Cardiac fibroblast (primary cell): ENCODE results near the gene TEX48.

Experiments used
- DNase-seq, 2 donors: peaks; one replicate each; pipeline versions ENCODE4 v3.0.0 to v3.0.0-alpha.2; 2010; ENCODE audit warnings: low read depth in 2 of 2
- H3K4me3 ChIP-seq, 2 donors: replicated peaks in 1 of 2; 1 replicate in 1 of 2; 2 replicates in 1 of 2; pipeline ENCODE4 v1.5.1; 2011; ENCODE audit warnings: low read depth in 2 of 2, low read length in 2 of 2, mild to moderate bottlenecking in 2 of 2, moderate library complexity in 1 of 2
- TF ChIP-seq, protein P1 (sequence below): IDR thresholded peaks from one replicate; pipeline ENCODE4 v1.5.1; 2011; ENCODE audit warnings: low read depth, mild to moderate bottlenecking, low read length, inconsistent platforms

The TEX48 gene, protein sequence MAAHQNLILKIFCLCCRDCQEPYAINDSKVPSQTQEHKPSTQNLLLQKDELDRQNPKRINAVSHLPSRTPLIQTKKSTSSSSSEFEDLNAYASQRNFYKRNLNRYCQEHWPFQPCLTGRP

DNA sequence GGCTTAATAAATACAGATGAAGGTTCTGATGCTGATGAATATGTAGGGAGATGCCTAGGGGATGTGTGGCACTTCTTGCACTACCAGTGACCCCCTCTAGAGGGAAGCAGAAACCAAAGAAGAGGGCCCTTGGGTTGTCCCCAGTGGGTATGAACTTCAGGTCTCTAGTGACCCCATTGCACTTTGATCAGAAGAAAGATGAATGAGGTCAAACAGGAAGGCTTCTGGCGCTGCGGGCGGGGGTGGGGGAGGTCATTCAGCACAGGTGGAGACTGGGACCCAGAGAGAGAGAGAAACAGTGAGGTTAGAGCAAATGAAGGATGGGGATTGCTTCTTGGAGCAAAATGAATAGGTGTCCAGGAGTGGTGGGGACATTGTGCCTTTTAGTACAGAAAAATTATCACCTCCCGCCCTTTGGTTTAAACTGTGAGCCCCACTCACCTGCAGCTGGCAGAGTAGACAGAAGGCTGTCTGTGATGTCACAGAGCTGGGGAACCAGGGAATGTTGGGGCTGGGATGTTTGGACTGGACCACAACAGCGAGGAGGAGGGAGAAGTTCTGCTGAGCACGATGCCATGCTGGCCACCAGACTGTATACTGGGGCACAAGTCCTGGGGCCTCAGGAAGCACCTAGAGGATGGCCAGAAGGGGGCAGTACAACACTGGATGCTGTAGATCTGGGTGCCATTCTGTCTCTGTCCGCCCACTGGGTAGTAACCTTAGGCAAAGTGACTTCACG, at the start of gene TEX48:
Gene TEX48 (minus strand): TSS at position 599 of the 739 bp plus-strand sequence. CDS start 10,469 bp downstream, outside the sequence.
- H3K4me3 ChIP-seq, result no peak within 1 kb of the TSS
- TF ChIP-seq, protein P1, sequence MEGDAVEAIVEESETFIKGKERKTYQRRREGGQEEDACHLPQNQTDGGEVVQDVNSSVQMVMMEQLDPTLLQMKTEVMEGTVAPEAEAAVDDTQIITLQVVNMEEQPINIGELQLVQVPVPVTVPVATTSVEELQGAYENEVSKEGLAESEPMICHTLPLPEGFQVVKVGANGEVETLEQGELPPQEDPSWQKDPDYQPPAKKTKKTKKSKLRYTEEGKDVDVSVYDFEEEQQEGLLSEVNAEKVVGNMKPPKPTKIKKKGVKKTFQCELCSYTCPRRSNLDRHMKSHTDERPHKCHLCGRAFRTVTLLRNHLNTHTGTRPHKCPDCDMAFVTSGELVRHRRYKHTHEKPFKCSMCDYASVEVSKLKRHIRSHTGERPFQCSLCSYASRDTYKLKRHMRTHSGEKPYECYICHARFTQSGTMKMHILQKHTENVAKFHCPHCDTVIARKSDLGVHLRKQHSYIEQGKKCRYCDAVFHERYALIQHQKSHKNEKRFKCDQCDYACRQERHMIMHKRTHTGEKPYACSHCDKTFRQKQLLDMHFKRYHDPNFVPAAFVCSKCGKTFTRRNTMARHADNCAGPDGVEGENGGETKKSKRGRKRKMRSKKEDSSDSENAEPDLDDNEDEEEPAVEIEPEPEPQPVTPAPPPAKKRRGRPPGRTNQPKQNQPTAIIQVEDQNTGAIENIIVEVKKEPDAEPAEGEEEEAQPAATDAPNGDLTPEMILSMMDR, result peak; percentile 93
- DNase-seq, result peak; percentile 72 to 88

DNA sequence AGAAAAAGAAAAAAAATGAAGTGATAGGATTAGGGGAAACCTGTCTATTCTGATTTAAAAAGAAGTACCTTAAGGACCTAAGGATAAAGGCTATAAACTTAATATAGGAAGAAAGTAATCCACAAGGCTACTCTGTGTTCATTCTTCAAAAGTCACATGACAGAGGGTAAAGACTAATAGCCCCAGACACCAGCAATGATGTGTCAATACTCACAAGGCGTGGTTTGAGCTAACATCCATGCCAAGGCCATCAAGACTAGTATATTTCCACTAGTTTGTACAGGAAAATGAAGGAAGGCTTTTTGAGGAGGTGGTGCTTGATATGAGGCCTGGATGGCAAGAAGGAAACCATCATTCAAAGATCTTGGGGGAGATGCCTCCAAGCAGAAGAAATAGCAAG, 49.7 kb upstream of the TEX48 start:
- H3K4me3 ChIP-seq, result no peak overlapping the region
- DNase-seq, result no peak
- TF ChIP-seq, protein P1, result no peak

DNA sequence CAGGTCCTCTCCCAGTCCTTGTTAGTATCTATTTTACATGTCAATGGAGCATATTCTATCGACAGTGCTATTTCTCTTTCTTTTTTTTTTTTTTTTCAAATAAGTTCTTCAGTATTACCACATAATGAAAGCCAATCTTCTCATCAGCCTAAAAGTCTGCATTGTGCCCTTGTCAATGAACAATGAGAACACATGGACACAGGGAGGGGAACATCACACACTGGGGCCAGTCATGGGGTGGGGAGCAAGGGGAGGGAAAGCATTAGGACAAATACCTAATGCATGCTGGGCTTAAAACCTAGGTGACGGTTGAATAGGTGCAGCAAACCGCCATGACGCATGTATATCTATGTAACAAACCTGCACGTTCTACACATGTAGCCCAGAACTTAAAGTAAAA, 47.7 kb upstream of the TEX48 start:
- DNase-seq, result no peak
- H3K4me3 ChIP-seq, result no peak overlapping the region
- TF ChIP-seq, protein P1, result no peak

DNA sequence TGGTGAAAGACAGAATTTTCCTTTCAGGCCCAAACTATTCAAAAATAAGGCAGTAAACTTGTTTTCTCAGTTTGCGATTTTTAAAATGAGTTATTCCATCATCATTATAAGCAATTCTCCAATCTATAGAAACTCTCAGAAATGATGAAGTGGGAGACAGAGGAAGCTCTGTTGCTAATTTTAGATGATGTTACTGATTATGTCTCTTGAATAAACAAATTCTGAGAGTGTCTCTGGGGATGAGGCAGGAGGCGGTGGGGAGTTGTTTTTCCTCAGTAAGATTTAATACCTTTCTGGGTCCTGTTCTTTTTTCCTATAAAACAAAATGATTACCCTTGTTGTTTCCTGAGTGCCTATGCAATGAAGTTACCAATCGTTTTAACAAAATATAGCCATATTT, 43.9 kb upstream of the TEX48 start:
- TF ChIP-seq, protein P1, result no peak
- DNase-seq, result no peak
- no peak overlapping the region for H3K4me3 ChIP-seq

DNA sequence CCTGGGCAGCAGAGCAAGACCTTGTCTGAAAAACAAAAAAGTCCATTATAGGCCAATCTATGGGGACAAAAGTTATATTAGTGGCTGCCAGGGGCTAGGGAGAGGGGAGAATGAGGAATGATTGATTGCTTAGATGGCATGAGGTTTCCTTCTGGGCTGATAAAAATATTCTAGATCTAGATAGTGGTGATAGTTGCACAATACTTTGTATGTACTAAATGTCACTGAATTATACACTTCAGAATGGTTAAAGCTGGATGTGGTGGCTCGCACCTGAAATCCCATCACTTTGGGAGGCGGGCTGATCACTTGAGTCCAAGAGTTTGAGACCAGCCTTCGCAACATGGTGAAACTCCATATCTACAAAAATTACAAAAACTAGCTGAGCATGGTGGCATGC, 42.8 kb upstream of the TEX48 start:
- TF ChIP-seq, protein P1, result no peak
- no peak overlapping the region for H3K4me3 ChIP-seq
- no peak for DNase-seq

DNA sequence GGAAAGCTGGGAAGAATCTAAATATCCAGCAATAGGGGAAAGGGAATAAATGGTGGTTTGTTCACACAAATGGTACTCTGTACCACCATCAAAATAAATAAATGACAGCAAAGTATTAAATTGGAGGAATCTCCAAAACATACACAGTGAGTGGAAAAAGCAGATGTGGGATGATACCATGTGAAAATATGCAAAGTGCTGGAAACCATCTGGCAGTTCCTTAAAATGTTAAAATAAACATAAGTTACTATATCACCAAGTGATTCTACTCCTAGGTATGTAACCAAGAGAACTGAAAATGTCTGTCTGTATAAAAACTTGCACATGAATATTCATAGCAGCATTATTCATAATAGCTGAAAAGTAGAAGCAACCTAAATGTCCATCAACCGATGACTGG, 41.9 kb upstream of the TEX48 start:
- no peak overlapping the region for H3K4me3 ChIP-seq
- DNase-seq, result peak in 1 of 2 donors; percentile 59
- TF ChIP-seq, protein P1, result no peak
